ENCODE measurements around the gene PEA15. TPM values are rescaled to one million over a fixed set of nuclear protein-coding genes. Genes with fewer than 3 reads are reported as not detected.
A peak's percentile ranks its signal among the peaks of the same experiment; 100 is the strongest.

PEA15 gene
- total RNA-seq, 1 donor from 2014 or later: 178 TPM

- H3K27ac ChIP-seq: peak overlapping the region in 1 of 2 donors; percentile 61
- H3K4me3 ChIP-seq: no peak overlapping the region
- intact Hi-C loops (cut with DNase I): loop anchor here (5.0 kb wide), 1 partner anchor 164 kb away; no protein-coding TSS in a partner anchor
- no peaks in the 10 kb centered on the region for H3K27me3 ChIP-seq
- H3K36me3 ChIP-seq: peaks cover 0 to 7% of the 10 kb centered on the region in 2 donors
- H3K4me1 ChIP-seq: peaks cover 0 to 16% of the 10 kb centered on the region in 2 donors
- no peaks in the 10 kb centered on the region for H3K9me3 ChIP-seq
- DNase-seq (ENCODE audit: low spot score in 2 of 2): no peak
- TF ChIP-seq CTCF (IDR thresholded peaks at IDR 0.05): no peak
These were observed 45.8 kb downstream of the PEA15 start for GRCh38 chr1:160251011-160251410.

- intact Hi-C loops (cut with DNase I): loop anchor here (1.0 to 5.0 kb wide), 3 partner anchors 59 to 165 kb away; no protein-coding TSS in a partner anchor
- no peaks in the 10 kb centered on the region for H3K27me3 ChIP-seq
These were observed 46.7 kb downstream of the PEA15 start for GRCh38 chr1:160251687-160252526.

GRCh38 chr1:160255781-160256300 lies 50.7 kb downstream of the PEA15 start:
- no peak for TF ChIP-seq CTCF (IDR thresholded peaks at IDR 0.05)
- no peak overlapping the region for H3K27ac ChIP-seq
- H3K4me3 ChIP-seq: no peak overlapping the region
- peaks cover 0 to 31% of the 10 kb centered on the region in 2 donors for H3K4me1 ChIP-seq
- DNase-seq (ENCODE audit: low spot score in 2 of 2): no peak
- no peaks in the 10 kb centered on the region for H3K9me3 ChIP-seq
- peaks cover 0 to 7% of the 10 kb centered on the region in 2 donors for H3K36me3 ChIP-seq
- H3K27me3 ChIP-seq: no peaks in the 10 kb centered on the region
- intact Hi-C loops (cut with DNase I): no loop called here

More at GRCh38 chr1:160251687-160252526, 46.7 kb downstream of the PEA15 start:
- peak overlapping the region; percentile 13 to 61 for H3K27ac ChIP-seq
- H3K4me1 ChIP-seq: peaks cover 0 to 21% of the 10 kb centered on the region in 2 donors
- peak; percentile 68 to 71 (median 70) for TF ChIP-seq CTCF (IDR thresholded peaks at IDR 0.05)
- no peak overlapping the region for H3K4me3 ChIP-seq
- peak in 1 of 2 donors; percentile 82 for DNase-seq (ENCODE audit: low spot score in 2 of 2)
- peaks cover 0 to 7% of the 10 kb centered on the region in 2 donors for H3K36me3 ChIP-seq
- no peaks in the 10 kb centered on the region for H3K9me3 ChIP-seq

- no peak overlapping the region for H3K4me3 ChIP-seq
- no peak for DNase-seq (ENCODE audit: low spot score in 2 of 2)
- no peaks in the 10 kb centered on the region for H3K9me3 ChIP-seq
- H3K36me3 ChIP-seq: peaks cover 0 to 7% of the 10 kb centered on the region in 2 donors
- intact Hi-C loops (cut with DNase I): no loop called here
- no peaks in the 10 kb centered on the region for H3K27me3 ChIP-seq
- no peak for TF ChIP-seq CTCF (IDR thresholded peaks at IDR 0.05)
- no peak overlapping the region for H3K27ac ChIP-seq
- peaks cover 0 to 34% of the 10 kb centered on the region in 2 donors for H3K4me1 ChIP-seq
These were observed 51.3 kb downstream of the PEA15 start for GRCh38 chr1:160256396-160257046.

- intact Hi-C loops (cut with DNase I): no loop called here
- Histone ChIP-seq H3K4me3 (no peak overlapping the region), H3K36me3 (peaks cover 0 to 7% of the 10 kb centered on the region in 2 donors), H3K27me3 (no peaks in the 10 kb centered on the region), H3K4me1 (peaks cover 0 to 32% of the 10 kb centered on the region in 2 donors), H3K9me3 (no peaks in the 10 kb centered on the region), H3K27ac (no peak overlapping the region)
- no peak for TF ChIP-seq CTCF (IDR thresholded peaks at IDR 0.05)
- DNase-seq (ENCODE audit: low spot score in 2 of 2): no peak
These were observed 52.3 kb downstream of the PEA15 start for GRCh38 chr1:160257411-160258015.

Measured in ascending aorta (tissue), 2 donors.